OCI-LY3 (cell line): Measurements from ENCODE around the gene SPON1.

Experiments
- H2AFZ ChIP-seq: fragments of 200-600, 300-600 bp; shearing (Covaris generic); 2 replicates; pipeline ENCODE4 v1.6.0; 2014; ENCODE audit warnings: antibody characterized with exemption, low read depth, low read length
- H3K27ac ChIP-seq: fragments of 200-600, 300-600 bp; sonication (generic); 2 replicates; pipeline ENCODE4 v1.5.1; 2014; ENCODE audit warnings: mild to moderate bottlenecking, low read length, moderate library complexity, mixed read lengths
- H3K27me3 ChIP-seq: fragments of 200-600, 300-600 bp; sonication (generic); 2 replicates; pipeline ENCODE4 v1.6.1; 2014; ENCODE audit warnings: low read depth, low read length, mixed read lengths
- H3K36me3 ChIP-seq: fragments of 200-600, 300-600 bp; sonication (generic); replicated peaks from 2 replicates; pipeline ENCODE3; 2014; ENCODE audit warnings: low read depth, low read length, mixed read lengths
- H3K4me1 ChIP-seq: fragments of 300-600, 200-600 bp; sonication (generic); 2 replicates; pipeline ENCODE4 v1.6.1; 2014; ENCODE audit warnings: low read length, mixed read lengths
- H3K4me2 ChIP-seq: fragments of 200-600, 300-600 bp; sonication (generic); 2 replicates; pipeline ENCODE4 v1.6.1; 2014; ENCODE audit warnings: low read length, mixed read lengths
- H3K4me3 ChIP-seq: fragments of 300-600, 200-600 bp; sonication (generic); 2 replicates; pipeline ENCODE4 v1.5.1; 2014; ENCODE audit warnings: antibody characterized with exemption, mild to moderate bottlenecking, low read length, moderate library complexity
- H3K79me2 ChIP-seq: fragments of 300-600, 200-600 bp; shearing (Covaris generic); 2 replicates; pipeline ENCODE4 v1.6.1; 2014; ENCODE audit warnings: mild to moderate bottlenecking, low read length, mixed read lengths
- H3K9ac ChIP-seq: fragments of 300-600, 200-600 bp; shearing (Covaris generic); 2 replicates; pipeline ENCODE4 v1.6.0; 2014; ENCODE audit warnings: mild to moderate bottlenecking, low read length, moderate library complexity
- H3K9me3 ChIP-seq: fragments of 200-600, 300-600 bp; shearing (Covaris generic); 2 replicates; pipeline ENCODE4 v1.6.1; 2014; ENCODE audit warnings: low read length, mixed read lengths; ENCODE audit not compliant: insufficient read depth
- H4K20me1 ChIP-seq: fragments of 200-600, 300-600 bp; sonication (generic); 2 replicates; pipeline ENCODE4 v1.6.1; 2016; ENCODE audit warnings: low read length, mixed read lengths; ENCODE audit not compliant: insufficient read depth
- CTCF ChIP-seq: fragments of 200-600, 300-600 bp; sonication (generic); IDR thresholded peaks from 2 replicates; pipeline ENCODE4 v1.5.1; 2014; ENCODE audit warnings: antibody characterized with exemption, low read length, low read depth
- EZH2phosphoT487 ChIP-seq: fragments of 200-600 bp; shearing (Covaris generic); IDR thresholded peaks from 2 replicates; pipeline ENCODE4 v1.6.1; 2018; ENCODE audit warnings: antibody characterized with exemption, mixed run types, low read depth

Gene SPON1

GRCh38 chr11:14018441-14018840 lies 55.9 kb downstream of the SPON1 start:
- H3K9me3 ChIP-seq: no peaks in the 10 kb centered on the region
- no peak overlapping the region for H3K4me3 ChIP-seq
- no peaks in the 10 kb centered on the region for H3K36me3 ChIP-seq
- H3K9ac ChIP-seq: no peak overlapping the region
- H3K79me2 ChIP-seq: no peaks in the 10 kb centered on the region
- no peak overlapping the region for H2AFZ ChIP-seq
- H3K27ac ChIP-seq: no peak overlapping the region
- H3K4me2 ChIP-seq: no peak overlapping the region
- H3K4me1 ChIP-seq: no peaks in the 10 kb centered on the region
- TF ChIP-seq EZH2phosphoT487 (no peak), CTCF (no peak)
- H4K20me1 ChIP-seq: no peaks in the 10 kb centered on the region
- peaks cover 19% of the 10 kb centered on the region for H3K27me3 ChIP-seq

DNA sequence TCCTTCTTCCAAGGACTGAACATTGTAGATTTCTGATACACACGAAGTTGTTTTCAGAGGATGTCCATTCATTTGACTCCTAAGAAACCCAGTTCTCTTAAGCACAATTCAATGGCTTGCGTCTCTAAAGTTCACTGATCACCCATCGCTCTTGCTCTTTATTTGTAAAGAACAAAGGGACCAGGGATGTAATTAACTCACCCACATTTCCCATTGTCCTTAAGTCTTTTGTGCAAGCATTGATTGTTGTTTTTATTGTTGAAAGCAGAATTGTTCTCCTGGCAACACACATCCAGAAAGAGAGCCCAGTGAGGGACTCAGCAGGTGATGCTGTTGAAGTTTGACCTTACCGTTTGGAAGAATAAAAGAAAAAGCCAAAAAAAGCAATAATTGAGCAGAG lies 59.2 kb downstream of the SPON1 start:
- Histone ChIP-seq H3K27ac (no peak overlapping the region), H3K4me3 (no peak overlapping the region), H2AFZ (no peak overlapping the region), H3K4me1 (no peaks in the 10 kb centered on the region), H3K9me3 (no peaks in the 10 kb centered on the region), H4K20me1 (no peaks in the 10 kb centered on the region), H3K4me2 (no peak overlapping the region), H3K79me2 (no peaks in the 10 kb centered on the region), H3K36me3 (no peaks in the 10 kb centered on the region), H3K27me3 (peaks cover 28% of the 10 kb centered on the region), H3K9ac (no peak overlapping the region)
- TF ChIP-seq CTCF (no peak), EZH2phosphoT487 (no peak)

- Histone ChIP-seq H3K27ac (no peak overlapping the region), H3K79me2 (no peaks in the 10 kb centered on the region), H3K4me3 (no peak overlapping the region), H4K20me1 (no peaks in the 10 kb centered on the region), H3K4me2 (no peak overlapping the region), H2AFZ (no peak overlapping the region), H3K9me3 (no peaks in the 10 kb centered on the region), H3K27me3 (peaks cover 29% of the 10 kb centered on the region), H3K4me1 (no peaks in the 10 kb centered on the region), H3K36me3 (no peaks in the 10 kb centered on the region), H3K9ac (no peak overlapping the region)
- no peak for TF ChIP-seq CTCF
- no peak for TF ChIP-seq EZH2phosphoT487
Observed at GRCh38 chr11:14022251-14022650, 59.7 kb downstream of the SPON1 start.

DNA sequence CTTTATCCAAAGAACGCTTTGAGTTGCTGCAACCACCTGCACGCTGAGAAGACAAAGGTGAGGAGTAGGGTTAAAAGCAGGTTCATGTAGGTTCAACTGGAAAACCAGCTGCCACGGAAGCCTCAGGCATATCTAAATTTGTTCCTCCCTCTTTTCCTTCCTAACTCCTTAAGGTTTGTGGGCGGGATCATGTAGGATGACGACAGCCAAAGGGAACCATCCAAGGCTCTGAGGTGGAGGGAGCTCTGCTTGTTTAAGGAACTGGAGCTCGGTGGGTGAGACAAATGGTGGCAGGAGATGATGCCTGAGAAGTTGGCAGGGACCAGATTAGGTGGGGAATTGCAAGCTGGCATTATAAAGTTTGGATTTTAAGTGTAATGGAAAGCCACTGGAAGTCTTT lies 60.3 kb downstream of the SPON1 start:
- peaks cover 31% of the 10 kb centered on the region; the same call in 1 of the 2 replicates for H3K27me3 ChIP-seq
- no peak overlapping the region for H3K4me3 ChIP-seq
- no peaks in the 10 kb centered on the region for H4K20me1 ChIP-seq
- H3K4me2 ChIP-seq: no peak overlapping the region
- no peaks in the 10 kb centered on the region for H3K79me2 ChIP-seq
- no peak for TF ChIP-seq EZH2phosphoT487
- TF ChIP-seq CTCF: no peak
- no peak overlapping the region for H3K9ac ChIP-seq
- no peak overlapping the region for H2AFZ ChIP-seq
- H3K36me3 ChIP-seq: no peaks in the 10 kb centered on the region
- no peaks in the 10 kb centered on the region for H3K4me1 ChIP-seq
- no peak overlapping the region for H3K27ac ChIP-seq
- no peaks in the 10 kb centered on the region for H3K9me3 ChIP-seq
